Gastrocnemius medialis (tissue), 4 donors: ENCODE results near the gene LUC7L3.

ENCODE experiments used
- POLR2A ChIP-seq, 2 donors: fragments of 450-650 bp; IDR thresholded peaks; one replicate each; pipeline ENCODE4 v1.6.1; 2017; ENCODE audit warnings: antibody characterized with exemption in 2 of 2, mild to moderate bottlenecking in 2 of 2, moderate library complexity in 2 of 2
- TF ChIP-seq, protein P1 (sequence below), 5 experiments: fragments of 450-650 bp in 3 of 5; fragments of 200-600 bp in 2 of 5; sonication (generic) in 2 of 5; IDR thresholded peaks in 4 of 5; conservative IDR thresholded peaks in 1 of 5; 1 replicate in 4 of 5; 2 replicates in 1 of 5; pipeline ENCODE4 v1.5.1; 2016 to 2019; ENCODE audit warnings: antibody characterized with exemption in 5 of 5, mild to moderate bottlenecking in 3 of 5, moderate library complexity in 3 of 5

DNA sequence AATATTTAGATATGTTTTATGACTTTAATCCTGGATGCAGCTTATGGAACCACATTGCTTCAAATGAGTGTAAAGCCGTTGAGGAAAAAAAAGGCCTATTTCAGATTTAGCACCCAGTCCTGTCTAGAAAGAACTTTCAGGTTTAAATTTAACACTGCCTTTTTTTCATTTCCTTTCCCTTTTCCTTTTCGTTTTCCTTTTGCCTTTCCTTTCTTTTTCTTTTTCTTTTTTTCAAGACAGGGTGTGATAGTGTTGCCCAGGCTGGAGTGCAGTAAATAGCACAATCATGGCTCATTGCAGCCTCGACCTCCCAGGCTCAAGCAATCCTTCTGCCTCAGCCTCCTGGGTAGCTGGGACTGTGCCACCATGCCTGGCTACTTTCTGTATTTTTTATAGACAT is 15.9 kb downstream of the LUC7L3 start:
- no peak for TF ChIP-seq POLR2A (IDR thresholded peaks at IDR 0.05)
- TF ChIP-seq, protein P1, sequence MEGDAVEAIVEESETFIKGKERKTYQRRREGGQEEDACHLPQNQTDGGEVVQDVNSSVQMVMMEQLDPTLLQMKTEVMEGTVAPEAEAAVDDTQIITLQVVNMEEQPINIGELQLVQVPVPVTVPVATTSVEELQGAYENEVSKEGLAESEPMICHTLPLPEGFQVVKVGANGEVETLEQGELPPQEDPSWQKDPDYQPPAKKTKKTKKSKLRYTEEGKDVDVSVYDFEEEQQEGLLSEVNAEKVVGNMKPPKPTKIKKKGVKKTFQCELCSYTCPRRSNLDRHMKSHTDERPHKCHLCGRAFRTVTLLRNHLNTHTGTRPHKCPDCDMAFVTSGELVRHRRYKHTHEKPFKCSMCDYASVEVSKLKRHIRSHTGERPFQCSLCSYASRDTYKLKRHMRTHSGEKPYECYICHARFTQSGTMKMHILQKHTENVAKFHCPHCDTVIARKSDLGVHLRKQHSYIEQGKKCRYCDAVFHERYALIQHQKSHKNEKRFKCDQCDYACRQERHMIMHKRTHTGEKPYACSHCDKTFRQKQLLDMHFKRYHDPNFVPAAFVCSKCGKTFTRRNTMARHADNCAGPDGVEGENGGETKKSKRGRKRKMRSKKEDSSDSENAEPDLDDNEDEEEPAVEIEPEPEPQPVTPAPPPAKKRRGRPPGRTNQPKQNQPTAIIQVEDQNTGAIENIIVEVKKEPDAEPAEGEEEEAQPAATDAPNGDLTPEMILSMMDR (IDR thresholded peaks at IDR 0.05 in 4 of 5, conservative IDR thresholded peaks at IDR 0.05 in 1 of 5), result no peak
